ENCODE measurements around the gene ITGB3. TPM values are rescaled to one million over a fixed set of nuclear protein-coding genes. Genes with fewer than 3 reads are reported as not detected.

ITGB3 gene
- total RNA-seq, 4 donors from 2014 or later, result 7.4 to 28.7 (median 23.5) TPM

DNA sequence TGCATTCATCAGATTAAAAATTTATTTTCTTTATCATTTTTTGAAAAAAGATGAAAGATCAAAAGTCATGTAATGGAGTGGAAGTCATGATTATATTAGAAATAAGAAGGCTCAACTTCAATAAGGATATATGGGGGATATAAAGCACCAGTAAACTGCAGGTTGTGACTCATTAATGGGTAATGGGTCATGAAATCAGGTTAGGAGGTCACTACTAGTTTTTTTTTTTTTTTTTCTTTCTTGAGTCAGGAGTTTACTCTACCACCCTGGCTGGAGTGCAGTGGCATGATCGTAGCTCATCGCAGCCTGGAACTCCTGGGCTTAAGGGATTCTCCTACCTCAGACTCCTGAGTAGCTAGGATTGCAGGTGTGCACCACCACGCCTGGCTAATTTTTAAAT, 84.4 kb downstream of the ITGB3 start:
- H3K27me3 ChIP-seq, result no peaks in the 10 kb centered on the region
- no peak overlapping the region for H3K27ac ChIP-seq
- peaks cover 0 to 6% of the 10 kb centered on the region in 2 donors for H3K36me3 ChIP-seq
- TF ChIP-seq POLR2A (IDR thresholded peaks at IDR 0.05), result no peak
- TF ChIP-seq, protein P1, sequence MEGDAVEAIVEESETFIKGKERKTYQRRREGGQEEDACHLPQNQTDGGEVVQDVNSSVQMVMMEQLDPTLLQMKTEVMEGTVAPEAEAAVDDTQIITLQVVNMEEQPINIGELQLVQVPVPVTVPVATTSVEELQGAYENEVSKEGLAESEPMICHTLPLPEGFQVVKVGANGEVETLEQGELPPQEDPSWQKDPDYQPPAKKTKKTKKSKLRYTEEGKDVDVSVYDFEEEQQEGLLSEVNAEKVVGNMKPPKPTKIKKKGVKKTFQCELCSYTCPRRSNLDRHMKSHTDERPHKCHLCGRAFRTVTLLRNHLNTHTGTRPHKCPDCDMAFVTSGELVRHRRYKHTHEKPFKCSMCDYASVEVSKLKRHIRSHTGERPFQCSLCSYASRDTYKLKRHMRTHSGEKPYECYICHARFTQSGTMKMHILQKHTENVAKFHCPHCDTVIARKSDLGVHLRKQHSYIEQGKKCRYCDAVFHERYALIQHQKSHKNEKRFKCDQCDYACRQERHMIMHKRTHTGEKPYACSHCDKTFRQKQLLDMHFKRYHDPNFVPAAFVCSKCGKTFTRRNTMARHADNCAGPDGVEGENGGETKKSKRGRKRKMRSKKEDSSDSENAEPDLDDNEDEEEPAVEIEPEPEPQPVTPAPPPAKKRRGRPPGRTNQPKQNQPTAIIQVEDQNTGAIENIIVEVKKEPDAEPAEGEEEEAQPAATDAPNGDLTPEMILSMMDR (IDR thresholded peaks at IDR 0.05), result no peak
- H3K9me3 ChIP-seq, result no peaks in the 10 kb centered on the region
- intact Hi-C loops (cut with DNase I; ENCODE audit: low total_unique reads), result no loop called here
- no peaks in the 10 kb centered on the region for H3K4me1 ChIP-seq
- no peak overlapping the region for H3K4me3 ChIP-seq
- DNase-seq, result no peak

DNA sequence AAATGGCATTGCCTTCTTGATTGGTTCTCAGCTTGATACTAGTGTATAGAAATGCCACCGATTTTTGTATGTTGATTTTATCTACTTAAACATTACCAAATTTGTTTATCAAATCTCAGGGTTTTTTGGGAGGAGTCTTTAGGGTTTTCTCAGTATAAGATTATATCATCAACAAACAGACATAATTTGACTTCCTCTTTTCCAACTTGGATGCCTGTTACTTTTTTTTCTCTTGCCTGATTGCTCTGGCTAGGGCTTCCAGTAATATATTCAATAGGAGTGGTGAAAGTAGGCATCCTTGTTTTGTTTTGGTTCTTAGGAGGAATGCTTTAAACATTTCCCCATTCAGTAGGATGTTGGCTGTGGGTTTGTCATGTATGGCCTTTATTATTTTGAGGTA, 99.2 kb downstream of the ITGB3 start:
- DNase-seq, result no peak
- Histone ChIP-seq H3K4me1 (no peaks in the 10 kb centered on the region), H3K9me3 (no peaks in the 10 kb centered on the region), H3K36me3 (no peaks in the 10 kb centered on the region), H3K27ac (no peak overlapping the region), H3K4me3 (no peak overlapping the region), H3K27me3 (no peaks in the 10 kb centered on the region)
- intact Hi-C loops (cut with DNase I; ENCODE audit: low total_unique reads), result no loop called here
- TF ChIP-seq POLR2A (IDR thresholded peaks at IDR 0.05), result no peak
- TF ChIP-seq, protein P1 (IDR thresholded peaks at IDR 0.05), result no peak

- Histone ChIP-seq H3K27me3 (no peaks in the 10 kb centered on the region), H3K36me3 (no peaks in the 10 kb centered on the region)
- DNase-seq, result no peak
Observed at GRCh38 chr17:47358652-47359051, 105.0 kb downstream of the ITGB3 start.

More at GRCh38 chr17:47358652-47359051, 105.0 kb downstream of the ITGB3 start:
- intact Hi-C loops (cut with DNase I; ENCODE audit: low total_unique reads), result no loop called here
- TF ChIP-seq, protein P1 (IDR thresholded peaks at IDR 0.05), result no peak
- no peak for TF ChIP-seq POLR2A (IDR thresholded peaks at IDR 0.05)
- Histone ChIP-seq H3K9me3 (no peaks in the 10 kb centered on the region), H3K27ac (no peak overlapping the region), H3K4me3 (no peak overlapping the region), H3K4me1 (no peaks in the 10 kb centered on the region)

Small RNA genes within 50 kb of the gene (small RNA-seq; reads per million reads assigned to genes)
- gene RNU7-186P, result not detected

Other genes starting within 250 kb of the ITGB3 start
- gene CDC27, start 64.5 kb upstream of the ITGB3 start, total RNA-seq, result 100 to 1,000 TPM in 3 of 4 donors, 10 to 100 TPM in 1; 87.1 to 129 (median 108) TPM
- 1 to 10 TPM in 1 of 4 donors, not detected in 3; 3.2 TPM for gene MYL4, start 44.5 kb upstream of the ITGB3 start, total RNA-seq
- 10 to 100 TPM in 3 of 4 donors, 1 to 10 TPM in 1; 9.2 to 22.8 (median 14.5) TPM for gene EFCAB13, start 70.1 kb downstream of the ITGB3 start, total RNA-seq

All from uterus (tissue), 4 donors.